Astrocyte of the spinal cord (primary cell): ENCODE data around the gene XXYLT1.

Experiments used
- DNase-seq: peaks from one replicate; pipeline ENCODE4 v3.0.0; 2011; ENCODE audit warnings: low read depth, low spot score
- H3K4me3 ChIP-seq: 2 replicates; pipeline ENCODE4 v1.5.1; 2011; ENCODE audit warnings: low read depth, mild to moderate bottlenecking, low read length, moderate library complexity
- in situ Hi-C: cut with HindIII; loops from 2 replicates; pipeline ENCODE4 v1.10.0; 2017; ENCODE audit warnings: low sequenced_read_pairs
- TF ChIP-seq, protein P1 (sequence below): IDR thresholded peaks from 2 replicates; pipeline ENCODE4 v1.5.1; 2012; ENCODE audit warnings: low read depth, mild to moderate bottlenecking, low read length, inconsistent platforms

The XXYLT1 gene

GRCh38 chr3:195212033-195212748, 58.8 kb downstream of the XXYLT1 start:
- no peak for DNase-seq
- H3K4me3 ChIP-seq: no peak overlapping the region
- TF ChIP-seq, protein P1, sequence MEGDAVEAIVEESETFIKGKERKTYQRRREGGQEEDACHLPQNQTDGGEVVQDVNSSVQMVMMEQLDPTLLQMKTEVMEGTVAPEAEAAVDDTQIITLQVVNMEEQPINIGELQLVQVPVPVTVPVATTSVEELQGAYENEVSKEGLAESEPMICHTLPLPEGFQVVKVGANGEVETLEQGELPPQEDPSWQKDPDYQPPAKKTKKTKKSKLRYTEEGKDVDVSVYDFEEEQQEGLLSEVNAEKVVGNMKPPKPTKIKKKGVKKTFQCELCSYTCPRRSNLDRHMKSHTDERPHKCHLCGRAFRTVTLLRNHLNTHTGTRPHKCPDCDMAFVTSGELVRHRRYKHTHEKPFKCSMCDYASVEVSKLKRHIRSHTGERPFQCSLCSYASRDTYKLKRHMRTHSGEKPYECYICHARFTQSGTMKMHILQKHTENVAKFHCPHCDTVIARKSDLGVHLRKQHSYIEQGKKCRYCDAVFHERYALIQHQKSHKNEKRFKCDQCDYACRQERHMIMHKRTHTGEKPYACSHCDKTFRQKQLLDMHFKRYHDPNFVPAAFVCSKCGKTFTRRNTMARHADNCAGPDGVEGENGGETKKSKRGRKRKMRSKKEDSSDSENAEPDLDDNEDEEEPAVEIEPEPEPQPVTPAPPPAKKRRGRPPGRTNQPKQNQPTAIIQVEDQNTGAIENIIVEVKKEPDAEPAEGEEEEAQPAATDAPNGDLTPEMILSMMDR: no peak
- in situ Hi-C loops: no loop called here

DNA sequence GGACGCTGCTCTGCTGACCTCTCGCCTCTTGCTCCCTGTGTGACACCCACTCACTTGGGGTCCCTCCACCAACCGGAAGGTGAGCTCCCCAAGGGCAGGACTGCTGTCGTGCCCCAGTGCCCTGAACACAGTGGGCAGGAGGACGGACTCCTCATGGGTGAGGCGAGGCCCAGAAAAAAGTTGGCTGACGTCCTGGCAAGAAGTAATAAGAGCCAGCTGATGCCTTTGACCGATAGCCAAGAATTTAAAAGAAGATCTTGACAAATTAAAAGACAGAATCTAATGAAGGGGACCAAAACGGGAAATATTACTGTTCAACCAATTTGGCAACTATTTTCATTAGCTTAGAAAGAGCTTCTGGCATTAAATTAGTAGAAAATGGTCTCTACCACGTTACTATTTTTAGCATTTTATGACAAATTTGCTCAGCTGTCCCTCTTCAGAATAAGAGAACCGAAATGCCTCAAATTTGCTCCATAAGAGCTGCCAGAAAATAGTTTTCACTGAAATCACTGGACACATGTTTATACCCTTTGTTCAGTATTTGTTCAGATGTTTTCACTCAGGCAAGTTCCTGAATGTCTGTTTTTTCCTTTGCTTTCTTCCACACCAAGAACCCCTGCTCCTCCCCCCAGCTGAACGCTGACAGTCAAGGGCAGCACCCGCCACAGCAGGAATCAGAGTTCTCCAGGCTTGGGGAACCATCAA, 60.5 kb downstream of the XXYLT1 start:
- TF ChIP-seq, protein P1: no peak
- peak; percentile 90 for DNase-seq
- no peak overlapping the region for H3K4me3 ChIP-seq
- in situ Hi-C loops: no loop called here

DNA sequence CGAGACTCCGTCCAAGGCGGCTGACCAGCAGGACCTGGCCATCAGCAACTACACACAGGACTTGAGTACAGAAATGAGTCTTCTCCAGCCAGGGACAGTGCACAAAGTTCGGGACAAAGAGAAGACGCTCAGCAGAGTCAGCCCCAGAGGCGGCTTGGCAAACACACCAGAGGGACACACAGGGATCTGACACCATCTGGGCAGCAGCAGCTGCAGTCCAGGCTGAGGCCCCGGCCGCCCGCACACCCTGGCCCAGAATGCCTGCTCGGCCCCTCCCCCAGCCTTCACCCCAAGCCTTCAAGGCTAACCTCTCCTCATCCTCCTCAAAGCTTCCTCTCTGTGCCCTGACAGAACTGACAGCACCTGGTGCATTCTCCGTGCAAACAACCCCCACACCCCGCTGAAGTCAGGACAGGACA, 61.1 kb downstream of the XXYLT1 start:
- H3K4me3 ChIP-seq: no peak overlapping the region
- TF ChIP-seq, protein P1: no peak
- in situ Hi-C loops: no loop called here
- DNase-seq: peak; percentile 26

- in situ Hi-C loops: no loop called here
- no peak for DNase-seq
- H3K4me3 ChIP-seq: no peak overlapping the region
- TF ChIP-seq, protein P1: no peak
Measured at GRCh38 chr3:195209083-195209846, 61.7 kb downstream of the XXYLT1 start.

DNA sequence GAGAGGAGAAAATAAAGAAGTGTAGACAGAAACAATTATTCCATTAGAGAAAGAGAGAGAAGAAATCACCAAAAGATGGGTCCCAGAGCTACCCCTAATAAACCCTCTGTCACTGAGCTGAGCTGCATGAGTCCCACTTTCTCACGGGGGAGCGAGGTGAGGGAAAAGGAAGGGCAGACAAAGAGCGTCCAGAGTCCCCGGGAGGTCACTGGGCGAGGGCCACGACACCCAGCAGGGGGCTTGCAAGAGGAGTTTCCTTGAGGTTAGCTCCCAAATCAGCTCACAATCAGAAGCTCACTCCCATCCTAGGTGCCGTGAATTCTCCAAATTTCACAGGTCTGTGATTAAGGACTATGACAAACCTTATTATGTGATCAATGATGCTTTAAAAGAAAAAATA, 62.3 kb downstream of the XXYLT1 start:
- H3K4me3 ChIP-seq: no peak overlapping the region
- DNase-seq: no peak
- TF ChIP-seq, protein P1: no peak
- in situ Hi-C loops: no loop called here

GRCh38 chr3:195208183-195208582, 62.8 kb downstream of the XXYLT1 start:
- in situ Hi-C loops: no loop called here
- H3K4me3 ChIP-seq: no peak overlapping the region
- DNase-seq: no peak
- TF ChIP-seq, protein P1: no peak
